Caco-2 (cell line): ENCODE results near the gene CEP112. TPM values are rescaled to one million over a fixed set of nuclear protein-coding genes. Genes with fewer than 3 reads are reported as not detected.

Source experiments
- BruUV-seq: library from RNA; stranded (reverse); fragments of 400-500 nt; replicated peaks from 2 replicates; lab custom pipeline; 2021; lab: Mats Ljungman, UMichigan
- CTCF ChIA-PET: fragments of 300-600 bp; sonication (Branson Sonifier 250); formaldehyde crosslinking; loops from one replicate; lab custom pipeline; 2022; ENCODE audit warnings: antibody characterized with exemption; lab: Charles Lee
- POLR2A ChIA-PET: fragments of 300-600 bp; sonication (Branson Sonifier 250); formaldehyde crosslinking; loops from one replicate; lab custom pipeline; 2022; ENCODE audit warnings: antibody characterized with exemption; lab: Charles Lee
- DNase-seq, 2 experiments: peaks; one replicate each; pipeline versions ENCODE4 v3.0.0 to v3.0.0-alpha.2; 2020 to 2022
- H3K27me3 ChIP-seq: replicated peaks from 2 replicates; pipeline ENCODE4 v1.6.0; 2011; ENCODE audit warnings: low read length; ENCODE audit not compliant: control insufficient read depth, insufficient read depth
- H3K36me3 ChIP-seq: 2 replicates; pipeline ENCODE4 v1.5.1; 2011; ENCODE audit warnings: low read length; ENCODE audit not compliant: control insufficient read depth, insufficient read depth
- H3K4me1 ChIP-seq: fragments of 250-450 bp; sonication (Bioruptor Pico); 2 replicates; pipeline ENCODE4 v1.5.1; 2020; ENCODE audit warnings: mild to moderate bottlenecking
- H3K4me3 ChIP-seq: 2 replicates; pipeline ENCODE4 v1.5.1; 2011; ENCODE audit warnings: low read depth, mild to moderate bottlenecking, control low read depth, low read length
- H3K9me3 ChIP-seq: fragments of 250-450 bp; sonication (Bioruptor Pico); 2 replicates; pipeline ENCODE4 v1.5.1; 2020; ENCODE audit warnings: mild to moderate bottlenecking, moderate library complexity
- H3K27ac Mint-ChIP-seq: one replicate; pipeline ENCODE4 v1.8.0; 2022; ENCODE audit warnings: mixed read lengths; ENCODE audit not compliant: unreplicated experiment
- H3K27me3 Mint-ChIP-seq: one replicate; pipeline ENCODE4 v1.8.0; 2022; ENCODE audit warnings: mixed read lengths; ENCODE audit not compliant: insufficient read depth, unreplicated experiment
- H3K36me3 Mint-ChIP-seq: one replicate; pipeline ENCODE4 v1.8.0; 2022; ENCODE audit warnings: mild to moderate bottlenecking, mixed read lengths; ENCODE audit not compliant: insufficient read depth, unreplicated experiment
- H3K4me1 Mint-ChIP-seq: one replicate; pipeline ENCODE4 v1.8.0; 2022; ENCODE audit warnings: low read depth, mixed read lengths; ENCODE audit not compliant: unreplicated experiment
- H3K4me3 Mint-ChIP-seq: one replicate; pipeline ENCODE4 v1.8.0; 2022; ENCODE audit warnings: mild to moderate bottlenecking, moderate library complexity, mixed read lengths; ENCODE audit not compliant: unreplicated experiment
- H3K9me3 Mint-ChIP-seq: one replicate; pipeline ENCODE4 v1.8.0; 2022; ENCODE audit warnings: mixed read lengths; ENCODE audit not compliant: unreplicated experiment
- intact Hi-C: fragments of 100-400 bp; cut with micrococcal nuclease; formaldehyde crosslinking; loops from one replicate; pipeline ENCODE4 v1.10.0; 2022; ENCODE audit not compliant: unreplicated experiment
- total RNA-seq: library from RNA; stranded (reverse); gene quantifications from 2 replicates; pipeline ENCODE4 v1.2.3, GENCODE V29; 2022
- TF ChIP-seq, protein P1 (sequence below), 2 experiments: fragments of 200-600 bp in 1 of 2; IDR thresholded peaks; 1 replicate in 1 of 2; 2 replicates in 1 of 2; pipeline versions ENCODE4 v1.5.1 to v1.8.0; 2011 to 2022; ENCODE audit warnings: antibody characterized with exemption in 1 of 2, control low read depth in 1 of 2, inconsistent platforms in 1 of 2, low read depth in 1 of 2, low read length in 1 of 2, mild to moderate bottlenecking in 1 of 2, moderate library complexity in 1 of 2; ENCODE audit not compliant: insufficient read depth in 1 of 2, severe bottlenecking in 1 of 2, unreplicated experiment in 1 of 2

CEP112 gene
- total RNA-seq, 1 experiment from 2014 or later: 4.7 TPM

- intact Hi-C loops: no loop called here
Measured at GRCh38 chr17:65776890-65777289, 415.0 kb downstream of the CEP112 start.

DNA sequence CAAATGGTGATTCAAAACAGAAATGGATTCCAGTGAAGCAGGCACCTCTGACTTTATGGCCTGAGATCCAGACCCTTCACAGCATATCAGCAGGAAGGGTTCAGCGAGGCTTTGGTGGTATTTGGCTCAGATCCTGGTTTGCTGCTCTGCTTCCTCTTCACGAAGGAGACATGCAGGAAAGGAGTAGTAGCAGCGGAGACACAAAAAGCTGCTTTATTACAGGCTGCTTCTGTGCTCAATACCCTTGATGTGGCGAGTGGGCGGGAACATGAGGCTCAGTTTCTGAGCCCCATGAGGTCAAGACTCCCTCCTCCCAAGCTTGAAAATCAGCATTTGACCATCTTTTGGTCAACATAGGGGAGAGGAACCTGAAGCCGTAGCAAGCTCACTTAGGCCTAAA, 417.1 kb downstream of the CEP112 start:
- H3K36me3 ChIP-seq: no peaks in the 10 kb centered on the region
- Mint-ChIP-seq H3K4me3 (no peak overlapping the region), H3K4me1 (peaks cover 6% of the 10 kb centered on the region), H3K27me3 (no peaks in the 10 kb centered on the region), H3K36me3 (no peaks in the 10 kb centered on the region), H3K9me3 (no peaks in the 10 kb centered on the region), H3K27ac (no peak overlapping the region)
- no peaks in the 10 kb centered on the region for H3K4me1 ChIP-seq
- intact Hi-C loops: no loop called here
- TF ChIP-seq, protein P1, sequence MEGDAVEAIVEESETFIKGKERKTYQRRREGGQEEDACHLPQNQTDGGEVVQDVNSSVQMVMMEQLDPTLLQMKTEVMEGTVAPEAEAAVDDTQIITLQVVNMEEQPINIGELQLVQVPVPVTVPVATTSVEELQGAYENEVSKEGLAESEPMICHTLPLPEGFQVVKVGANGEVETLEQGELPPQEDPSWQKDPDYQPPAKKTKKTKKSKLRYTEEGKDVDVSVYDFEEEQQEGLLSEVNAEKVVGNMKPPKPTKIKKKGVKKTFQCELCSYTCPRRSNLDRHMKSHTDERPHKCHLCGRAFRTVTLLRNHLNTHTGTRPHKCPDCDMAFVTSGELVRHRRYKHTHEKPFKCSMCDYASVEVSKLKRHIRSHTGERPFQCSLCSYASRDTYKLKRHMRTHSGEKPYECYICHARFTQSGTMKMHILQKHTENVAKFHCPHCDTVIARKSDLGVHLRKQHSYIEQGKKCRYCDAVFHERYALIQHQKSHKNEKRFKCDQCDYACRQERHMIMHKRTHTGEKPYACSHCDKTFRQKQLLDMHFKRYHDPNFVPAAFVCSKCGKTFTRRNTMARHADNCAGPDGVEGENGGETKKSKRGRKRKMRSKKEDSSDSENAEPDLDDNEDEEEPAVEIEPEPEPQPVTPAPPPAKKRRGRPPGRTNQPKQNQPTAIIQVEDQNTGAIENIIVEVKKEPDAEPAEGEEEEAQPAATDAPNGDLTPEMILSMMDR (IDR thresholded peaks at IDR 0.05; ENCODE audit: insufficient read depth in 1 of 2, low read depth in 1 of 2, low read length in 1 of 2, severe bottlenecking in 1 of 2, unreplicated experiment in 1 of 2): no peak
- no peak for DNase-seq
- BruUV-seq: no TSS peak
- ChIA-PET CTCF (no interaction called here), POLR2A (no interaction called here)
- no peak overlapping the region for H3K4me3 ChIP-seq
- no peaks in the 10 kb centered on the region for H3K9me3 ChIP-seq
- no peaks in the 10 kb centered on the region; the same call in 1 of the 2 replicates for H3K27me3 ChIP-seq

More at GRCh38 chr17:65776890-65777289, 415.0 kb downstream of the CEP112 start:
- H3K27me3 ChIP-seq: no peaks in the 10 kb centered on the region; the same call in 1 of the 2 replicates
- Mint-ChIP-seq H3K4me1 (peaks cover 6% of the 10 kb centered on the region), H3K27ac (no peak overlapping the region), H3K4me3 (no peak overlapping the region), H3K27me3 (no peaks in the 10 kb centered on the region), H3K9me3 (peaks cover 7% of the 10 kb centered on the region), H3K36me3 (no peaks in the 10 kb centered on the region)
- H3K36me3 ChIP-seq: no peaks in the 10 kb centered on the region
- H3K4me3 ChIP-seq: no peak overlapping the region
- H3K9me3 ChIP-seq: no peaks in the 10 kb centered on the region
- DNase-seq: no peak
- no peaks in the 10 kb centered on the region for H3K4me1 ChIP-seq
- ChIA-PET POLR2A (no interaction called here), CTCF (no interaction called here)
- TF ChIP-seq, protein P1 (IDR thresholded peaks at IDR 0.05; ENCODE audit: insufficient read depth in 1 of 2, low read depth in 1 of 2, low read length in 1 of 2, severe bottlenecking in 1 of 2, unreplicated experiment in 1 of 2): no peak
- no TSS peak for BruUV-seq

GRCh38 chr17:65772989-65773388, 418.9 kb downstream of the CEP112 start:
- Histone ChIP-seq H3K4me1 (no peaks in the 10 kb centered on the region), H3K36me3 (no peaks in the 10 kb centered on the region), H3K4me3 (no peak overlapping the region), H3K9me3 (no peaks in the 10 kb centered on the region), H3K27me3 (no peaks in the 10 kb centered on the region; the same call in 1 of the 2 replicates)
- Mint-ChIP-seq H3K4me3 (no peak overlapping the region), H3K36me3 (no peaks in the 10 kb centered on the region), H3K9me3 (no peaks in the 10 kb centered on the region), H3K27ac (no peak overlapping the region), H3K27me3 (no peaks in the 10 kb centered on the region), H3K4me1 (no peaks in the 10 kb centered on the region)
- intact Hi-C loops: no loop called here
- POLR2A ChIA-PET: no interaction called here
- CTCF ChIA-PET: no interaction called here
- no peak for DNase-seq
- no TSS peak for BruUV-seq
- TF ChIP-seq, protein P1 (IDR thresholded peaks at IDR 0.05; ENCODE audit: insufficient read depth in 1 of 2, low read depth in 1 of 2, low read length in 1 of 2, severe bottlenecking in 1 of 2, unreplicated experiment in 1 of 2): no peak
